T-helper 2 cell treated with Interferon-gamma antibody and Interleukin-4, amounts not matched to agents 5 μg/mL and 100 μg/mL, for 36 hours (primary cell): ENCODE data around the gene GPR171.

ENCODE experiments used
- DNase-seq: peaks from one replicate; pipeline ENCODE4 v3.0.0; 2021; ENCODE audit warnings: low spot score
- H3K27ac Mint-ChIP-seq: one replicate; pipeline ENCODE4 v1.8.0; 2021; ENCODE audit warnings: mild to moderate bottlenecking, mixed read lengths
- H3K27me3 Mint-ChIP-seq: one replicate; pipeline ENCODE4 v1.8.0; 2021; ENCODE audit warnings: low read depth, mixed read lengths
- H3K36me3 Mint-ChIP-seq: one replicate; pipeline ENCODE4 v1.8.0; 2021; ENCODE audit warnings: low read depth, mixed read lengths
- H3K4me1 Mint-ChIP-seq: one replicate; pipeline ENCODE4 v1.8.0; 2021; ENCODE audit warnings: low read depth, mixed read lengths
- H3K4me3 Mint-ChIP-seq: one replicate; pipeline ENCODE4 v1.8.0; 2022; ENCODE audit warnings: mild to moderate bottlenecking, moderate library complexity, mixed read lengths
- H3K9me3 Mint-ChIP-seq: one replicate; pipeline ENCODE4 v1.8.0; 2021; ENCODE audit warnings: mixed read lengths

The GPR171 gene

DNA sequence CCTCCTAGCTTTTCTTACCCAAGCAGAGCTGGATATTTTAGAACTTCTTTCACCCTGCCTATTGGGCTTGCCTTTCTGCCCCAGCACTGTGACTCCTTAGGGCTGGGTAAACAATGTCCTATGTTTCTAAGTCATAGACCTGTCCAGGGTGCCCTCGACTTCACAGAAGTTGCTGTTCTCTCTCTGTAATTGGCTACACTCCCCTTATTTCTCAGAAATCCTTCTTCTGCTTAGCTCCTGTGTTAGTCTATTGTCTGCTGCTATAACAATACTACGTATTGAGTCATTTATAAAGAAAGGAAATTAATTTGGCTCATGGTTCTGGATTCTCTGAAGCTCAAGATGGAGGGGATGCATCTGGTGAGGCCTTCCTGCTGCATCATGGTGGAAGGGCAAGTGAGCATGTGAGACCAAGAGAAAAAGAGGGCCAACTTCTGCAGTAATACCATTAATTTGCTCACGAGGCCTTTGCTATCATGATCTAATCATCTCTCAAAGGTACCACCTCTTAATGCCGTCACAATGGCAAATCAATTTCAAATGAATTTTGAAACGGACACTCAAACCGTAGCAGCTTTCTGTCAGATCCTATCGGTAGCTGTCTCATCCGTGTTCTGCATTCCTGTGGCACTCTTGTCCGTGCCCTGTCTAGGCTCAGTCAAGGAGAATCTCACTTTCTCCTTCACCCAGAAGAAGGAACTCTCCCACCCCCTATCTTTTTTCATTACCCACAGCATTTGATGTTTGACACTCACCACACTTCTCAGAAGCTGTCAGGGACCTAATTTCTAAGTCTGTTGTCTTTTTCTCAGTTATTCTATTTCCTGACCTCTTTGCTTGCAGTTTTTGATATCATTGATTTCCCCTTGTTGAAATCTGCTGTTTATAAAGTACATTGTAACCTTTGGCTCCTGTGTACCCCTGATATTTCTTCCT is 22.3 kb upstream of the GPR171 start:
- H3K4me3 Mint-ChIP-seq: peak overlapping the region; percentile 31
- peak overlapping the region; percentile 70 for H3K27ac Mint-ChIP-seq
- DNase-seq: no peak
- H3K9me3 Mint-ChIP-seq: peaks cover 28% of the 10 kb centered on the region
- peaks cover 47% of the 10 kb centered on the region for H3K4me1 Mint-ChIP-seq
- peaks cover 24% of the 10 kb centered on the region for H3K36me3 Mint-ChIP-seq
- no peaks in the 10 kb centered on the region for H3K27me3 Mint-ChIP-seq

DNA sequence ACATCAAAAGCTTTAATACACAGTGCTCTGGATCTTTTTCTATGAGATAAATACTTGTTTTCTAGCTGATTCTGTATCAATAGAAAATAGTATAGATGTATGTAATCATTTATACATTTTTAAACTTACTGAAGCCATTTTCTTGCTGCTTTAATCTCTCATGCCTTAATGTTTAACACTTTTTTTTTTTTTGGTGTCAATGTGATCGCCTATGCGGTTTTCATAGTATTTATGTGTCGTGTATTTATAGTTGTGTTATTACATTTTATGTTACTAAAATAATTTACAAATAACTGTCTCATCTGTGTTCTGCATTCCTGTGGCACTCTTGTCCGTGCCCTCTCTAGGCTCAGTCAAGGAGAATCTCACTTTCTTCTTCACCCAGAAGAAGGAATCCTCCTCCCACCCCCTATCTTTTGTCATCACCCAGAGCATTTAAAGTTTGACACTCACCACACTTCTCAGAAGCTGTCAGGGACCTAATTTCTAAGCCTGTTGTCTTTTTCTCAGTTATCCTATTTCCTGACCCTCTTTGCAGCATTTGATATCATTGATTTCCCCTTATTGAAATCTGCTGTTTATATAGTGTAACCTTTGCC is 21.4 kb upstream of the GPR171 start:
- no peak overlapping the region for H3K27ac Mint-ChIP-seq
- no peak for DNase-seq
- peaks cover 28% of the 10 kb centered on the region for H3K9me3 Mint-ChIP-seq
- H3K27me3 Mint-ChIP-seq: no peaks in the 10 kb centered on the region
- peaks cover 46% of the 10 kb centered on the region for H3K4me1 Mint-ChIP-seq
- peaks cover 24% of the 10 kb centered on the region for H3K36me3 Mint-ChIP-seq
- no peak overlapping the region for H3K4me3 Mint-ChIP-seq

DNA sequence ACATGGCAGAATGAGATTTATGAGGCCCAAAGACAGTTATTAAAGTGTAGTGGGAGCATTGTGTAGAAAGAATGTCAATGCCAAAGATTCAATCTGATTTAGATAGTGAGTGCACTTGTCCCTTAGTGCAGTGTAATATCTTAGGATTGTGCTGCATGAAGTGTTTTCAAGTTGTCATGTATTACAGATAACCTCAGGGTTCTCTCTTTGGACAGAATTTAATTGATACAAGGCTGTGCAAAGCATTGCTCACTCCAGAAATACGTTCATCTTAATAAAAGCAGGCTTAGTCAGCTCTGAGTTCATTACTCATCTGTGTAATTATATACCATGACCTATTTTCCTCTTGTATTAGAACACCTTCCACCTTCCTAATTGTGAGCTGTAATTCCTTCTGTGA is 16.0 kb upstream of the GPR171 start:
- peaks cover 9% of the 10 kb centered on the region for H3K4me1 Mint-ChIP-seq
- peaks cover 24% of the 10 kb centered on the region for H3K36me3 Mint-ChIP-seq
- peaks cover 28% of the 10 kb centered on the region for H3K9me3 Mint-ChIP-seq
- no peak overlapping the region for H3K27ac Mint-ChIP-seq
- no peak overlapping the region for H3K4me3 Mint-ChIP-seq
- no peaks in the 10 kb centered on the region for H3K27me3 Mint-ChIP-seq
- DNase-seq: no peak

DNA sequence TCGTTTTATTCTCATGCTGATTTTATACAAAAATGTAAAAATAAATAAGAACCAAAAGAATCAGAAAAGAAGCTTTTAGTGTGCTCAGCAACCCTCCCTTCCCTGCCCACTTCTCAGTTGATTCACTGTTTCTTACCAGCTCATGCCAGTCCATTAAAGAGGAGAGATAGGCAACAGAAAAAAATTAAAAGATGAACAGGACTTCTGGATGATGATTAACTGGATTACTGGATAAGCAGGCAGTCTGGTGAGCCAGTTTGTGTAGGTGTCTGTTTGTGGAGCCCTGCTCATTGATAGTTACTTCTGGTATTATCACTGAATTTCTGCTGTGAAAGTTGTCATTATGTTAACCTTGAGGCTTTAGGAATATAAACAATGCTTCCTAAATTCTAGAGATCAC is 15.1 kb upstream of the GPR171 start:
- peaks cover 12% of the 10 kb centered on the region for H3K4me1 Mint-ChIP-seq
- H3K9me3 Mint-ChIP-seq: peaks cover 25% of the 10 kb centered on the region
- no peaks in the 10 kb centered on the region for H3K27me3 Mint-ChIP-seq
- no peak overlapping the region for H3K27ac Mint-ChIP-seq
- peaks cover 24% of the 10 kb centered on the region for H3K36me3 Mint-ChIP-seq
- no peak overlapping the region for H3K4me3 Mint-ChIP-seq
- DNase-seq: no peak

DNA sequence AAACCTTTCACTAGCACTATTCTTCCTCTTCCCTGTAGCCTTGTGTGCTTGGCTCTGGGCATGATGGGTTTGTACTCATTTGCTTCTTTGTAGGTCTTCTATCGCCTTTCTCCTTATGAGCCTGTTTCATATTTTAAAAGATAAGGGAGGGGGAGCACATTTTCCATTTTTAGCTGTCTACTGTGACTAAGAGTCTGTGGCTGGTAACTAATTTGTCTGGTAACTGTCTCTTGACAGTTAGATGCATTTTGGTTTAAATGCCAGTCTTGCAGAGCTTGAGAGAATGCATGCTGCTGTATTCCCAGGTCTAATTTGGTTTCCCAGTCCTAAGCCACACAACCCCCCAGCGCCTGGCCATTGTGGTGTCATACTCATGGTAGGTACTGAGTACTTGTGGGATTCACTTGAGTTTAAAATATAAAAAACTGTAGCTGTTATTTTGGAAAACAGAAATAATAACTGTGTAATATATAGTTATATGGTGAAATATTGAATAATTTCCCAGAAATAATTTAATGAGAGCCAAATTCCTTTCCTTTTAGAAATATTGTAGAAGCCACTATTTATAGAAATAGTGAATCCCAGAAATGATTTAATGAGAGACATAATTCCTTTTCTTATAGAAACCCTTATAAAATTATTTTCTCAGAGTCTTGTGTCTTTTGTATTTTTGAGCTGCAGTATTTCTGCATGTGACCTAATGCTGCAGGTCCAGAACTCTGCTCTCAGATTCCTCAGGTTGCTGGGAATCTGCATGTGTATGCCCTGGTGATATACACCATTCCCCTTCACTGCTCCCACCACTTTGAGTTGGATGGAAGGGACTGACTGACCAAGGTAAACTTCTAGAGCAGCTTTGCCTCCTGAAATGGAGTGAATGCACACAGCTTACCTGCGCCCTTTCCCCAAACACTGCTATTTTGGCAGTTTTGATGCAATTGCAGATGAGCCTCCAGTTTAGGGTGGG is 13.9 kb upstream of the GPR171 start:
- DNase-seq: no peak
- H3K9me3 Mint-ChIP-seq: peaks cover 14% of the 10 kb centered on the region
- H3K4me1 Mint-ChIP-seq: peaks cover 13% of the 10 kb centered on the region
- no peaks in the 10 kb centered on the region for H3K27me3 Mint-ChIP-seq
- peaks cover 13% of the 10 kb centered on the region for H3K36me3 Mint-ChIP-seq
- no peak overlapping the region for H3K27ac Mint-ChIP-seq
- H3K4me3 Mint-ChIP-seq: no peak overlapping the region

DNA sequence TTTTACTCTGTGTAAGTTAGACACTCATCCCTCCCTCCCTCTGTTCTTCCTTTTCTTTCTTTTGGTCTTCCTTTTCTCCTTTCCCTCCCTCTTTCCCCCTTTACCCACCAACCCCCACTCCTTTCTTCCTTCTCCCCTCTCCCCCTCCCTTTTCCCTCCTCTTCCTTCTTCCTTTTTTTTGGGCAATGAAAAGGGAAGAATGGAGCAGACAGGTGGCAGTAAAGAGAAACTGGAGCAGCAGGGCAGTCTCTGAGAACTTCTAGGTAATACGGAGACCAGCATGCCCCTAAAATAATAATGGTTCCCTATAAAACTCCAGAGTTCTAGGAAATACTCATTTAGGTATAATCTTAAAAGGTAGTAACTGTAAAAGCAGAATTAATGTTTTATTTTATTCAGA is 11.4 kb upstream of the GPR171 start:
- peaks cover 33% of the 10 kb centered on the region for H3K4me1 Mint-ChIP-seq
- no peaks in the 10 kb centered on the region for H3K9me3 Mint-ChIP-seq
- H3K27me3 Mint-ChIP-seq: no peaks in the 10 kb centered on the region
- peaks cover 2% of the 10 kb centered on the region for H3K36me3 Mint-ChIP-seq
- no peak overlapping the region for H3K27ac Mint-ChIP-seq
- DNase-seq: no peak
- H3K4me3 Mint-ChIP-seq: no peak overlapping the region

DNA sequence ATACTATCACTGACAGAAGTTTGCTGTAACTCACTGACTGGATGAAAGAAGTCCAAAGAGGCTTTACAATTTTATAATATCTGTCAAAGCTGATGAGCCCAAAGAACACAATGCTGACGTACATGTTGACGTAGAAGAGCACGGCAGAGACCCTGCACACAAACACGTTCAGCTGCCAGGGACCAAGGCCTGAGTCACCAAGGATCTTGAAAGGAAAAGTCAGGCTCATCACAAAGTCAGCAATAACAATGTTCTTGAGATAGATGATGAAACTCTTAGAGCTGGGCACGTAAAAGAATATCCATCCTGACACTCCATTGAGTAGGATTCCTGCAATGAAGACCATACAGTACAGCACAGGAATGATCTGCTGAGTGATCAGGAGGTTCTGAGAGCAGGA is 10.9 kb upstream of the GPR171 start:
- peaks cover 2% of the 10 kb centered on the region for H3K36me3 Mint-ChIP-seq
- no peak for DNase-seq
- H3K4me1 Mint-ChIP-seq: peaks cover 37% of the 10 kb centered on the region
- H3K27ac Mint-ChIP-seq: no peak overlapping the region
- H3K9me3 Mint-ChIP-seq: no peaks in the 10 kb centered on the region
- no peaks in the 10 kb centered on the region for H3K27me3 Mint-ChIP-seq
- no peak overlapping the region for H3K4me3 Mint-ChIP-seq

DNA sequence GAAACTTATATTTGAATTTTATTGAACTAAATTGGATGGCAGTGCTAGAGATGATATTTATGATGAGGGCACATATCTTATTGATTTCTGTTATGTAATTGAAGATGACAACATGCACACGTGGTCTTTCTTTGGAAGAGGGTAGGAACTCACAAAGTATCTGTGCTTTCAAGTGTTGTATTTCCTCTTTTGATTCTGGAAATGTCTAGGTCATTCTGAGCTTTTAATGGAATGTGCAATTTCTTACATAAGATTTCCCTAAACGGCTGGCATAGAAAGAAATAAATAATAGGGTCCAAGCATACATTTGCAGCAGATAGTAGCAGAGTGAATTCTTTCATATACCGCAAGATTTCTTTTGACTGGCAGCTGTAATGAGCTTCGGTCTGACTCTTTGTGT is 10.1 kb upstream of the GPR171 start:
- no peak overlapping the region for H3K27ac Mint-ChIP-seq
- H3K4me1 Mint-ChIP-seq: peaks cover 41% of the 10 kb centered on the region
- no peak overlapping the region for H3K4me3 Mint-ChIP-seq
- DNase-seq: no peak
- H3K27me3 Mint-ChIP-seq: no peaks in the 10 kb centered on the region
- H3K36me3 Mint-ChIP-seq: peaks cover 2% of the 10 kb centered on the region
- no peaks in the 10 kb centered on the region for H3K9me3 Mint-ChIP-seq

DNA sequence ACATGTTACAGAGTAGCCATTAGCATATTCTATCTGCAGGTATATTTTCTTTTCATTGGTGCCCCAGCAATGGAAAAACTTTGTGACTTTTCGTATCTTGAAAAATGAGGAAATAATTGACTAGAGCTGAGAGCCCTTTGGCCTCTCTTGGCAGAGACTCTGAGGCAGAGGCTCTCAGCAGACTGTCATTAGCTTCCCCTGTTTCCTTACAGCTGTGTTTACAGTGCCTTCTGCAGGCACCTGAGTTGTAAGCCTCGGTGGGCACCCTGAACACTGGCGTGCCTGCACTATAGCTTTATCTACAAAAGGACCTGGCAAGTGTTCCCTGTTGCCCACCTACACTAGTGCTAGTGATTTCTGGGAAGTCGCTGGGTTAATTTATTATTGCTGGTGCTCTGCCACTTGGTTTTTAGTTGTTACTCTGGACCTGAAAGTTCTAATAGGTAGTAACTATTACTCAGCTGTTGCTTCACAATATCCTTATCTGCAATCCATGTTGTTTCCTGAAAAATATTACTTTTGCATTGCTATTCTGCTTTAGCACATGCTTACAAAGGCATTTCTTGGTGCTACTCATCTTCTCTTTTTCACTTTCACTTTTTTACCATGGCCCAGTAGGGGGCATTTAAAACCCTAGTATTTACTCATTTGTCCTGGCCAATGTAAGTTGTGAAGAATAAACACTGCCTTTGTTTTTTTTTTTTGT is 7.8 kb upstream of the GPR171 start:
- Mint-ChIP-seq H3K36me3 (peaks cover 4% of the 10 kb centered on the region), H3K27ac (peak overlapping the region; percentile 88), H3K4me3 (peak overlapping the region; percentile 62), H3K4me1 (peaks cover 47% of the 10 kb centered on the region), H3K9me3 (no peaks in the 10 kb centered on the region), H3K27me3 (no peaks in the 10 kb centered on the region)
- no peak for DNase-seq

DNA sequence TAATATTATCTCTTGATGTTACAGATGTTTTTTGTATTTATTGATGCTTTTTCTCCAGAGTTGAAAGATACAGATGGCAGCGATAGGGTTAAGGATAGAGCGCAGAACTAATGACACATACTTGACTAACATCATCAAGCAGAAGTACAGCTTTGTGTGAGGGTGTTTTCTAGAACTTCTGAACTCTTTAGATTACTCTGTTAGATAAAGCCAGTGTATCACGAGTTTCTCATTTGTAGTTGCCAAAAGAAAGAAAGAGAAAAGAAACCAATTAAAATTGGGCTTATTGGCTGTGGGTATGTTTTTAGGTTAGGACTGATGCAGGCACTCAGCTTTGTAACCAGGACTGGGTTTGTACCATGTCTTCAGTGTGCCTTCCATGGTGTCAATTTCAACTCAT is 6.6 kb upstream of the GPR171 start:
- H3K9me3 Mint-ChIP-seq: no peaks in the 10 kb centered on the region
- peaks cover 4% of the 10 kb centered on the region for H3K36me3 Mint-ChIP-seq
- no peaks in the 10 kb centered on the region for H3K27me3 Mint-ChIP-seq
- H3K4me3 Mint-ChIP-seq: peak overlapping the region; percentile 61
- peaks cover 58% of the 10 kb centered on the region for H3K4me1 Mint-ChIP-seq
- DNase-seq: no peak
- peak overlapping the region; percentile 88 for H3K27ac Mint-ChIP-seq

DNA sequence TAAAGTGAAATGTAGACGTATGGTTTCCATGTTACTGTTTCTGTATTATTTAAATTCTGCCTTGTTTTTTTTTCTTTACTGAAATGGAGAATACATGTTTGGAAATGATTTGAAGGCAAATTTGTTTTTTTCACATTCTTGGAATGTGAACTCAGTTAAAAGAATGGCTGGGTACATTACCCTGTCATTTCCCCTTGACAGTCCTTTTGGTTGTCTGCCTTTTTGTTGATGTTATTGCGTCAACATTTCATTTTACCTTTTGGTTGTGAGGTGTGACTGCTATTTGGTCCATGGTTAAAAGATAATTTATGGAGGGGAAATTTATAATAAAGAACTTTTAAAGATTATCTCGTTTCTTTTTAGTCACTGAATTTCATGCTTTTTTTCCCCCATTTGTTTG is 3.2 kb upstream of the GPR171 start:
- Mint-ChIP-seq H3K9me3 (no peaks in the 10 kb centered on the region), H3K27me3 (no peaks in the 10 kb centered on the region), H3K4me1 (peaks cover 59% of the 10 kb centered on the region), H3K4me3 (peak overlapping the region; percentile 78), H3K36me3 (peaks cover 23% of the 10 kb centered on the region), H3K27ac (peak overlapping the region; percentile 94)
- no peak for DNase-seq

DNA sequence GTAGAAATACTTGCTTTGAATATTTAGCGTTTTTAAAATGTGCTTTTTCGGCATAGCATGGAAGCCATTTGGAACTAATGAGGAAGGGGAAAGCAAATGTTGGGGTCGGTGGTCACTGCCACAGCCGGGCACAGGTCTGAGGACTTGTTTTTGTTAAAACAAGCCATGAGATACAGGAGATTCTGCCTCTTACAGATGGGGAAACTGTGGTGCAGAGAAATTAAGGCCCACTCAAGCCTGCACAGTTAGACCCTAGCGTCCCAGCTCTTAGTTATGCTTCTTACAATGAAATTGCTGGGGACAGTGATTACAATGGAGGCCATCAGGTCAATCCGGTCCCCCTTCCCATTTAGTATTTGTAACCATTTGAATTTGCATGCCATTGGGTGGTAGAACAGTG is 2.5 kb upstream of the GPR171 start:
- H3K9me3 Mint-ChIP-seq: no peaks in the 10 kb centered on the region
- no peaks in the 10 kb centered on the region for H3K27me3 Mint-ChIP-seq
- H3K4me3 Mint-ChIP-seq: peak overlapping the region; percentile 78
- H3K36me3 Mint-ChIP-seq: peaks cover 29% of the 10 kb centered on the region
- peaks cover 54% of the 10 kb centered on the region for H3K4me1 Mint-ChIP-seq
- DNase-seq: no peak
- peak overlapping the region; percentile 94 for H3K27ac Mint-ChIP-seq
